Naive thymus-derived CD4-positive, alpha-beta T cell (primary cell): Measurements from ENCODE around the gene AMBP. TPM values are rescaled to one million over a fixed set of nuclear protein-coding genes. Genes with fewer than 3 reads are reported as not detected.

ENCODE experiments used
- ATAC-seq: fragments of 150-1000 bp; cut with Tn5 transposase; 2 replicates; pipeline ENCODE4 v1.10.0; 2021; ENCODE audit warnings: mild to moderate bottlenecking, moderate library complexity
- CTCF ChIA-PET: fragments of 350-600 bp; sonication (Branson Sonifier 250); formaldehyde crosslinking; loops from one replicate; lab custom pipeline; 2021; ENCODE audit warnings: antibody characterized with exemption; lab: Charles Lee
- POLR2A ChIA-PET: fragments of 350-600 bp; sonication (Branson Sonifier 250); formaldehyde crosslinking; loops from one replicate; lab custom pipeline; 2021; ENCODE audit warnings: antibody characterized with exemption, inconsistent platforms; lab: Charles Lee
- DNase-seq, 9 donors: peaks; one replicate each; pipeline versions ENCODE4 v3.0.0 to v3.0.0-alpha.2; 2020 to 2022; ENCODE audit warnings: mixed read lengths in 1 of 9
- H3K27ac ChIP-seq: one replicate; pipeline ENCODE4 v1.7.0; 2013; ENCODE audit warnings: mild to moderate bottlenecking, low read depth, low read length, moderate library complexity
- H3K27me3 ChIP-seq, 2 donors: one replicate each; pipeline ENCODE4 v1.7.0; 2013; ENCODE audit warnings: low read length in 2 of 2, mild to moderate bottlenecking in 2 of 2, moderate library complexity in 2 of 2; ENCODE audit not compliant: control insufficient read depth in 2 of 2, insufficient read depth in 2 of 2
- H3K36me3 ChIP-seq, 3 experiments: 1 replicate in 2 of 3; 2 replicates in 1 of 3; pipeline ENCODE4 v1.7.0; 2013; ENCODE audit warnings: low read length in 3 of 3, mild to moderate bottlenecking in 3 of 3, moderate library complexity in 1 of 3; ENCODE audit not compliant: insufficient read depth in 3 of 3, control insufficient read depth in 2 of 3
- H3K4me1 ChIP-seq, 2 donors: one replicate each; pipeline ENCODE4 v1.7.0; 2013; ENCODE audit warnings: low read length in 2 of 2, mild to moderate bottlenecking in 2 of 2, moderate library complexity in 1 of 2; ENCODE audit not compliant: control insufficient read depth in 2 of 2, insufficient read depth in 2 of 2
- H3K4me3 ChIP-seq: 2 replicates; pipeline ENCODE4 v1.7.0; 2013; ENCODE audit warnings: mild to moderate bottlenecking, low read length
- H3K9me3 ChIP-seq, 3 experiments: 1 replicate in 2 of 3; 2 replicates in 1 of 3; pipeline ENCODE4 v1.7.0; 2013; ENCODE audit warnings: low read length in 3 of 3; ENCODE audit not compliant: control insufficient read depth in 2 of 3
- H3K27ac Mint-ChIP-seq, 9 donors: one replicate each; pipeline ENCODE4 v1.8.0; 2020 to 2022; ENCODE audit warnings: mixed read lengths in 9 of 9, mild to moderate bottlenecking in 8 of 9, moderate library complexity in 5 of 9, inconsistent platforms in 2 of 9
- H3K27me3 Mint-ChIP-seq, 5 donors: one replicate each; pipeline ENCODE4 v1.8.0; 2021 to 2022; ENCODE audit warnings: mixed read lengths in 5 of 5, mild to moderate bottlenecking in 1 of 5
- H3K36me3 Mint-ChIP-seq, 5 donors: one replicate each; pipeline ENCODE4 v1.8.0; 2020 to 2022; ENCODE audit warnings: mixed read lengths in 5 of 5, mild to moderate bottlenecking in 3 of 5, inconsistent platforms in 1 of 5
- H3K4me1 Mint-ChIP-seq, 7 donors: one replicate each; pipeline ENCODE4 v1.8.0; 2020 to 2022; ENCODE audit warnings: mixed read lengths in 7 of 7, mild to moderate bottlenecking in 3 of 7, inconsistent platforms in 1 of 7
- H3K4me3 Mint-ChIP-seq, 10 donors: one replicate each; pipeline ENCODE4 v1.8.0; 2020 to 2022; ENCODE audit warnings: mild to moderate bottlenecking in 10 of 10, mixed read lengths in 10 of 10, moderate library complexity in 6 of 10, inconsistent platforms in 2 of 10
- H3K9me3 Mint-ChIP-seq, 11 donors: one replicate each; pipeline ENCODE4 v1.8.0; 2020 to 2022; ENCODE audit warnings: mixed read lengths in 11 of 11, mild to moderate bottlenecking in 4 of 11, inconsistent platforms in 1 of 11, moderate library complexity in 1 of 11
- intact Hi-C, 2 donors: fragments of 100-400 bp; cut with micrococcal nuclease; formaldehyde crosslinking; loops; one replicate each; pipeline ENCODE4 v1.15.1; 2023
- polyA plus RNA-seq, 2 donors: library from polyadenylated mRNA; unstranded; fragments of 300-500 nt; fragmentation: Illumina TruSeq; gene quantifications; one replicate each; pipeline ENCODE4 v1.2.3, GENCODE V29; 2021
- total RNA-seq, 6 experiments: library from RNA in 5 of 6; stranded (reverse) in 5 of 6; gene quantifications; 1 replicate in 5 of 6; 2 replicates in 1 of 6; pipeline ENCODE4 v1.2.3 and lab custom pipeline; 2021 to 2026

Gene AMBP
- total and polyA plus RNA-seq, 7 experiments from 2014 or later = not detected

DNA sequence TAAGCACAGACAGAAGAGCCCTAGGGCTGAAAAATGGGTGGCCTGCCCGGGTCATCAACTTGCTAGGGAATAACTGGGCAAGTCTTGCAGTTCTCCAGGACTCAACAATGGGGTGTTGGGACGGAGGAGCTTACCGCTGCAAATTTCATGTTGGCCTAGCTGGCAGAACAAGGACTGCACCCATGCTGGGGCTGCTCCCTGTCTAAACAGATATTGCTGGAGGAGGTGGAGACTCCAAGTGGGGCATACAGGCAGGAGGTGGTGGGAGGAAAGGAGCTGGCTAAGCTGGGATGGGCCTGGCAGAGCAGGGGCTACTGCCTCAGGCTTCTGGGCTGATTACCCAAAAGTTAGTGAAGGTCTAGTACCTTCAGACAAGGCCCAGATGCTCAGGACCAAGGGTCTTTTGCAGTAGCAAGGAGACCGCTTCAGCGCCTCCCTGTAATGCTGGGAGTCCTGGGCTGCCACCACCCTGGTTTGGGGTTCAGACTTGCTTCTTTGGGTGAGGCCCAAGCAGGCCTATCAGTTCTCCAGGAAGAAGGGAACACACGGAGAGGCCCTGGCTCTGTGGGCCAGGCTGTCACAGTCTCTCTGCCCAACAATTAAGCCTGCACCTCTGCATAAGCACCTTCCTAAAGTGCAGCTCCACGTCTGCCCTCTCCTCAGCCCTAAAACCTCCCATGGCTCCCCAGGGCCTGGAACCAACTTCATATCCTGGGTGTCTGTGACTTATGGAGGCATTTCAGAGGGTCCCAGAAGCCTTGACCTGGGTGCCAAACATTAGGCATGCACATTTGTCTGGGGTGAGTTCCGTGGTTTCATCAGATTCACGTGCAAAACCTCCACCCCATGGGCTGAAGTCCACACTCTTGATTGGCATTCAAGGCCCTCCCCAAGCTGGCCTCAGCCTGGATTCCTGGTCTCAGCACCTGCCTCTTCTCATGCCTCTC, 45.2 kb upstream of the AMBP start:
- ChIA-PET CTCF (no interaction called here), POLR2A (no interaction called here)
- H3K4me1 ChIP-seq = no peaks in the 10 kb centered on the region
- ATAC-seq (no peak), DNase-seq (no peak)
- Mint-ChIP-seq H3K4me3 (no peak overlapping the region), H3K27ac (no peak overlapping the region), H3K27me3 (peaks cover 4 to 24% (median 11%) of the 10 kb centered on the region in 5 donors), H3K36me3 (peaks cover 0 to 6% (median 0%) of the 10 kb centered on the region in 5 donors), H3K9me3 (peaks cover 0 to 16% (median 6%) of the 10 kb centered on the region in 11 donors), H3K4me1 (peaks cover 0 to 2% (median 0%) of the 10 kb centered on the region in 7 donors)
- intact Hi-C loops = no loop called here
- no peaks in the 10 kb centered on the region for H3K36me3 ChIP-seq
- no peak overlapping the region for H3K4me3 ChIP-seq
- H3K27me3 ChIP-seq = no peaks in the 10 kb centered on the region
- no peak overlapping the region for H3K27ac ChIP-seq
- H3K9me3 ChIP-seq = peaks cover 0 to 14% (median 0%) of the 10 kb centered on the region in 3 experiments

DNA sequence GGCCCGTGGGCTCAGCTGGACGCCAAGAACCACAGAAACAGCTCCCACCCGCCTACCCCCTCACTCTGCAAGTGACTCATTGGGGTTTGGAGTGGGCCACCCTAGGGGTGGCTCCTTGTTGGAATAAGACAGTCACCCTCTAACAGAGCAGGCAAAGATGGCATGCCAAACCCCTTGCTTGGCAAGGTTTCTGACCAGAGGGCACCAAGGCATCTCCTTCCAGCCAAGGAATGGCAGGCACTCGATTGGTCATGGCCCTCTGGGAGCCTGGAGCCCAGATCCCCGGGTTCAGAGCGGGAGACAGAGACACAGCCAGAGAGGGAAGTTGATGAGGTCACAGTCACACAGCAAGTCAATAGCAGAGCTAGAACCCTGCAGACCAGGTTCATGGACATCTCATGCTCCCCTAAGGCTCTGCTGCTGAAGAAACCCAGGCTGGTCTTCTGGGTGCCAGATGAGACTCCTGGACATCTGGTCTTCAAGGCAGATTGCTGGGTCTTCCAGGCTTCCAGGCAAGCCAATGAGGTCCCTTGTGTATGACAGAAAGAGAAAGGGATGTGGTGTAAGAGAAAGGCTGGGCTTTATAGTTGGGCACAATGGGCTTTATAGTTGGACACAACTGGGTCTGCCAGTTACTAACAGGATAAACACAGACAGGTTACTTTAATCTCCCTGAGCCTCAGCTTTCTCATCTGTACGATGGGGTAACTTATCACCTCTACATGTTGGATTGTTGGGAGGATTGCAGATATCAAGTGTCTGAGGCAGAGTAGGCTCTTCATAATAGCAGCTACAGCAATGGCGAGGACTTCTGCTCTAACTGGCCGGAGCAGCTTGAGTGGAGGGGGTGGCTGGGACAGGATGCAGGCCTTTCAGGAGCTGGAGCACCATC, 44.3 kb upstream of the AMBP start:
- Histone ChIP-seq H3K9me3 (peaks cover 0 to 6% (median 0%) of the 10 kb centered on the region in 3 experiments), H3K4me3 (no peak overlapping the region), H3K36me3 (no peaks in the 10 kb centered on the region), H3K27me3 (no peaks in the 10 kb centered on the region), H3K4me1 (no peaks in the 10 kb centered on the region), H3K27ac (no peak overlapping the region)
- ChIA-PET CTCF (no interaction called here), POLR2A (no interaction called here)
- Mint-ChIP-seq H3K9me3 (peaks cover 0 to 7% (median 2%) of the 10 kb centered on the region in 11 donors), H3K4me3 (no peak overlapping the region), H3K36me3 (no peaks in the 10 kb centered on the region), H3K4me1 (peaks cover 0 to 2% (median 0%) of the 10 kb centered on the region in 7 donors), H3K27ac (no peak overlapping the region), H3K27me3 (peaks cover 6 to 29% (median 7%) of the 10 kb centered on the region in 5 donors)
- intact Hi-C loops = no loop called here
- ATAC-seq = no peak
- DNase-seq = no peak

DNA sequence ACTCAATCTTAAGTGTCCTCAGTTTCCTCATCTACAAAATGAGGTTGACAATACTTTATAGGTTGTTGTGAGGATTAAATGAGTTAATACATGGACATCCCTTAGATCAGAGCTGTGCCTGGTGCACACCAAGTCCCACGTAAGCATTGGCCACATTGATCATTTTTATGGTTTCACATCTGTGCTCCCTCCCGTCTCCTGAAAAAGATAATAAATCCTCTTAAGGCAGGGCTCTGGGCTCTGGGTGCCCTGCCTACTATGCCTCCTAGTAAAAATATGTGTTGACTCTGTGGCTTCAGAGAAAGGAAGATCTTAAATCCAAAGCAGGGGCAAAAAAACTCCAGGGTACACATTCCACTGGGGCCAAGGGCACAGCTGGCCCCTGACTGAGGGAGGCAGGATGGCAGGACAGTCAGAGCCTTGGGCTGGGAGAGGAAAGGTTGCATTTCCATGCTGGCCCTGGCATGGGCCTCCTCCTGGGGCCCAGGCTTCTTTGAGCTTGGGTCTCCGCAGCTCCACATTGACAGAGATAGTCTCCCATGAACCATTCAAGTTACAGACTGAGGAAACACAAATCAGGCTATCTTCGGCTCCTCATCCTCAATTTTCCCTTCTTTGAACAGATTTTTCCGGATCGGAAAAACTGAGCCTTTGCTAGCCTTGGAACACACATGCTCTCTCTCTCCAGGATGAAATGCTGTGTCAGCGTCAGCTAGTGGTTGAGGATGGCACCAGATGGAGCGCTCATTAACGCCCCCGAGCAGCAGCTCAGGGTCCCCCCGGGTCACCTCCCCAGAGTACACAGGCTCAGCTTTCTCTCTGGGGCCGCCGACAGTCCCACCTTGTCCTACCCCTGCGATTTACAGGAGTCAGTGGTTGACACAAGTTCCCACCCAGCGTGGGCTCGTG, 43.4 kb upstream of the AMBP start:
- peaks cover 7 to 31% (median 11%) of the 10 kb centered on the region in 5 donors for H3K27me3 Mint-ChIP-seq
- H3K4me3 Mint-ChIP-seq = no peak overlapping the region
- no peaks in the 10 kb centered on the region for H3K36me3 Mint-ChIP-seq
- Histone ChIP-seq H3K27me3 (no peaks in the 10 kb centered on the region), H3K4me3 (no peak overlapping the region), H3K36me3 (no peaks in the 10 kb centered on the region), H3K27ac (no peak overlapping the region), H3K4me1 (no peaks in the 10 kb centered on the region), H3K9me3 (no peaks in the 10 kb centered on the region)
- H3K27ac Mint-ChIP-seq = no peak overlapping the region
- peaks cover 0 to 1% (median 0%) of the 10 kb centered on the region in 7 donors for H3K4me1 Mint-ChIP-seq
- ChIA-PET POLR2A (no interaction called here), CTCF (no interaction called here)
- ATAC-seq (no peak), DNase-seq (no peak)
- intact Hi-C loops = no loop called here
- H3K9me3 Mint-ChIP-seq = peaks cover 0 to 1% (median 0%) of the 10 kb centered on the region in 11 donors

DNA sequence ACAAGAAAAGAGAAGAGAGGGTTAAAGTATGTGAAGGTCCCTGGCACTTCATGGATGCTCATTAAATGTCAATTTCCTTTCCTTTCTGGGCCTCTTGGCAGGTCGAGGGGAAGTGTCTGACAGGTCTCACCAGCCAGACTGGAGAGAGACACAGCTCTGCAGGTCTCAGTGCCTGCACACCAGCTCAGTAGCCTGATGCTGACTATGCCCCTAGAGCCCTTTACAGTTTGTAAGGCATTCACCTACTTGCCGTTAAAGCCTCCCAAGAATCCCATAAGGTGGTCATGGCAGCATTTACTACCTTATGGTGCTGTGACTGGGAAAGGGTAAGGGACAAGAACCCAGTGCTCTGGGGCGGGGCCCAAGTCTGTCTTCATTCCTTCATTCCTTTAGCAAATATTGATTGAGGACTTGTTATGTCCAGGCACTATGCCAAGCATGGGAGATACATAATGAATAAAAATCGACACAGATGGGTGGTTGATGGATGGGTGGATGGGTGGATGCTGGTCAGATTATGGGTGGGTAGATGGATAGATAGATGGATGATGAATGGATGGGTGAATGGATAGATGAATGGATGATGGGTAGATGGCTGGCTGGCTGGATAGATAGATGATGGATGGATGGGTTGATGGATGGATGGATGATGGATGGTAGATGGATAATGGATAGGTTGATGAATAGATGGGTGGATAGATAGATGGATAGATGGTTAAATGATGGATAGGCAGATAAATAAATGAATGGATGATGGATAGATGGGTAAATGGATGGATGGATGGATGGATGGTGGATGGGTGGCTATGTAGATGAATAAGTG, 42.3 kb upstream of the AMBP start:
- Mint-ChIP-seq H3K27me3 (peaks cover 6 to 26% (median 11%) of the 10 kb centered on the region in 5 donors), H3K36me3 (no peaks in the 10 kb centered on the region), H3K27ac (no peak overlapping the region), H3K9me3 (no peaks in the 10 kb centered on the region), H3K4me3 (no peak overlapping the region), H3K4me1 (no peaks in the 10 kb centered on the region)
- H3K27ac ChIP-seq = no peak overlapping the region
- intact Hi-C loops = no loop called here
- H3K4me3 ChIP-seq = no peak overlapping the region
- ChIA-PET POLR2A (no interaction called here), CTCF (interaction anchor here (0.7 to 1.2 kb wide), 2 partner anchors 12 to 470 kb away, joined by 3 read pairs; no protein-coding TSS in a partner anchor)
- no peaks in the 10 kb centered on the region for H3K27me3 ChIP-seq
- no peaks in the 10 kb centered on the region for H3K36me3 ChIP-seq
- DNase-seq (no peak), ATAC-seq (no peak)
- H3K4me1 ChIP-seq = no peaks in the 10 kb centered on the region
- H3K9me3 ChIP-seq = no peaks in the 10 kb centered on the region

DNA sequence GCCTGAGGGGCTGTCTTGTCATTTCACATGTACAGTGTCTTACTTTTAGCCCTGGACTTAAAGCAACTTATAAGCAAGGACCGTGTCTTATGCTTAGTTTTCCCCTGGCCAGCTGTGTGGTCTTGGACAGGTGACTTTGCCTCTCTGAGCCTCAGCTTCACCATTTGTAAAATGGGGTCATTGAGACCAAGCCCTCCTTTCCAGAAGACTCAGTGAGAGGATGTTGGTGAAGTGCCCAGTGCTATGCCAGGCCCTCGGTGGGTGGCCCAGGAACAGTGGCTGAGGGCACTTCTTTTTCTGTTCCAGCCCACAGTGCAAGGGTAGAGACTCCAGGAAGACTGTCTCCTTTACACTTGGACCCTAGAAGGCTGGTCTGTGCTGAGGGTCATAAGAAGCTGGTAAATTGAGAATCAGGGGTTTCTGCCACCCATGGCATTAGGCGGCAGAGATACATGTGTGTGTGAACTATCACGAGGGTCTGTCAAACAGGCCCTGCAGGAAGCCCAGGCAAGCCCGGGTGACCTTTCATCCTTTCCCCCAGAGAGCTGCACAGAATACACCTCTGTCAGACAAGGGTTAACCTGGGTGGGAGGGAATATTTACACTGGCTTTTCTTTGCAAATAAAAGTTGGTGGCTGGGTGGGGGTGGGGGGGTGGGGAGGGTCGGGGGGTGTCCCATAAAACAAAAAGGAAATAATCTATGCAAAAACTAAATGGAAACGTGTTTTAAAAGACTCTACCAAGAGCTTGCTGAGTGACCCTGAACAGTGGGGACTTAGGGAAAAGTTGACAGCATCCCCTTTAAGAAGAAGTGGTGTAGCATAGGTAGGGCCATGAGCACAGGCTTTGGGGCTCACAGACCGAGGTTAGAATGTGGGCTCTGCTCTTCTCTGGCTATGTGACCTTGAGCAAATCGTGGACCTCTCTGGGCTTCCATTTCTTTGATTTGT, 41.4 kb upstream of the AMBP start:
- H3K4me1 Mint-ChIP-seq = no peaks in the 10 kb centered on the region
- no peaks in the 10 kb centered on the region for H3K9me3 Mint-ChIP-seq
- H3K27me3 Mint-ChIP-seq = peaks cover 6 to 26% (median 11%) of the 10 kb centered on the region in 5 donors
- H3K4me3 Mint-ChIP-seq = no peak overlapping the region
- ChIA-PET POLR2A (no interaction called here), CTCF (interaction anchor here (0.7 to 1.2 kb wide), 2 partner anchors 11 to 469 kb away, joined by 3 read pairs; no protein-coding TSS in a partner anchor)
- Histone ChIP-seq H3K27me3 (no peaks in the 10 kb centered on the region), H3K4me1 (no peaks in the 10 kb centered on the region), H3K36me3 (no peaks in the 10 kb centered on the region), H3K9me3 (no peaks in the 10 kb centered on the region), H3K4me3 (no peak overlapping the region), H3K27ac (no peak overlapping the region)
- H3K27ac Mint-ChIP-seq = no peak overlapping the region
- intact Hi-C loops = no loop called here
- ATAC-seq = no peak
- no peak for DNase-seq
- no peaks in the 10 kb centered on the region for H3K36me3 Mint-ChIP-seq
